ENCODE measurements around the gene CDC42BPB.

CDC42BPB gene

DNA sequence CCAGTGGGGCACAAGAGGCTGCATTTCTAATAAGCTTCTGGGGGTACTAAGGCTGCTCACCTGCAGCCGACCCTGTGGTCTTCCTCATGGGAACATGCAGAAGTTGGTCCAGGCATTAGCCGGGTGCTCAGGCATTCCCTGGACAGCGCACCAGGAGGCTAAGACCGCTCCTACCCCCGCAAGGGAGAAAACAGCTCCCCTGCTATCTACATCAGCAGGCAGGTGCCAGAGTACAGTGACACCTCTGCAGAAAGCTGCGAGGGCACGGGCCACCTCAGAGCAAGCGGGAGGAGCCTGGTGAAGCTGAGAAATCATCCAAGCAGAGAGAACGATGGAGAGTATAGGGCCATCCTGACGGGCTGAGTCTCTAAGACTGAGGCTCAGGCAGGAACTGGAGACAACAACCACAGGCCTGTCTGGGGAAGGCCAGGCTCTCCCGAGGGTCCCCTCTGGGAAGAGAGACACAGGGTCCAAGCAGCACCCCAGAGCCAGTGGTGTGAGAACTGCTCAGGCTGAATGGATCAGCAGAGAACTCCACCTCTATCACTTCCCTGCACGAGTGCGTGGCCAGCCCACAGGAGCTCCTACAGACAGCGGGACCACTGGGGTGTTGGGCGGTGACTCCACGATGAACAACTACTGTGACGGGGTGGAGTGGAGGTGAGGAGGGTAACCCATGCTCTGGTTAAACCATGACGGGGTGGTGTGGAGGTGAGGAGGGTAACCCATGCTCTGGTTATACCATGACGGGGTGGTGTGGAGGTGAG lies 72.8 kb downstream of the CDC42BPB start:
- in situ Hi-C loops (cut with MboI; ENCODE audit: low pct_unique_long_range_greater_than_20kb, low sequenced_read_pairs) = no loop called here
- no peak for DNase-seq

DNA sequence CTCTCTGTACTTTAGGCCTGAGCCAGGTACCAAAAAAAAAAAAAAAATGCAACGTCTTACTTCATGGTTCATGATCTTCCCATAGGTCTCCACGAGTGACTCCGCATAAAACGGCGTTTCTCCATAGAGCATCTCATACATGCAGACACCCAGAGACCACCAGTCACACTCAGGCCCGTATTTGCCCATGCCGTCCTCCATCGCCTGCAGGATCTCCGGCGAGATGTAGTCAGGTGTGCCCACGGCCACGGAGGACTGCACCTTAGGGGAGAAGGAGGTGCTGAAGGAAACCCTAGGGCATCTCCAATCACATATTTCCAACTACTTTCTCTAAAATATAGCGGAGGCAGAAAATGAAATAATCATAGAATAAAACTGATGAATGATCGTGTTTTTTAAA lies 73.9 kb downstream of the CDC42BPB start:
- DNase-seq = no peak
- in situ Hi-C loops (cut with MboI; ENCODE audit: low pct_unique_long_range_greater_than_20kb, low sequenced_read_pairs) = no loop called here

DNA sequence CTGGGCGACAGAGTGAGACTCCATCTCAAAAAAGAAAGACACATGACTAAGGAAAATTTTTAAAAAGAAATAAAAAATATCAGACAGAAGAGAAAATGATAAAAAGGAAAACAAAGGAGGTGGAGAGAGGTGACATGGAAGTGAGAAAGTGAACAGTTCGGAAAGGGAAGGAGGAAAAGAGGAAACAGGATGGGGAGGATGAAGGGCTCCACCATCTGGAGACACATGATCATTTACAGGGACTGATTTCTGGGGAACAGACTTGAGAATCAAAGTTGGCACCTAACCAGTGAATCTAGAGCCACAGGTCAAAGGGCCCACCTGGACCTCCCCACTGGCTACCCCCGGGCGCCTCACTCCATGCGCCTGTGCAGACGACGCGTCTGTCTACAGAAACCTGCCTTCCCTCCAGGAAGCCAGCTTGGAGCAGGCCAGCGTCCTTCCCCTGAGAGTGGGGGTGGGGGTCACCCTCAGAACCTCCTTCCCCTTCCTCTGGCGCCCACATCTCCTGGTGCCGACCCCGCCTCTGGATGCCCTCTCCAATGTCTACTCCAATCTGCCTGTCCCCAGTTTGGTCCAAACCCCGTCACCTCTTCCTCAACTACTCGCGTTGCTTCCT lies 74.4 kb downstream of the CDC42BPB start:
- in situ Hi-C loops (cut with MboI; ENCODE audit: low pct_unique_long_range_greater_than_20kb, low sequenced_read_pairs) = no loop called here
- DNase-seq = peak; percentile 26

DNA sequence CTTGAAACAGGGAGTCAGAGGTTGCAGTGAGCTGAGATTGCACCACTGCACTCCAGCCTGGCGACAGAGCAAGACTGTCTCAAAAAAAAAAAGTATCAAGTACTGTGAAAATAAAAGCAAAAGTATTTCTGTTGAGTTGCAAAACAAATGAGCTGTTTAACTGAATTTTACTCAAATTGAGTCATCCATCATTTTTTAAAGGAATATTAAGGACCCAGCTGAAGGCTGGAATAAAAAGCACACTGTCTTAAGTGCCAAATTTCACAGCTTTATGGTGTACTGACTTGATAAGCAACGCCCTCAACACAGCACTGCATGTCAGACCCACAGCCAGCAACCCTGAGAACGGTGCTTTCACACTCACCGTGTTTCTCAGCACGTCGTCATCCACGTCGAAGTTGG lies 76.9 kb downstream of the CDC42BPB start:
- in situ Hi-C loops (cut with MboI; ENCODE audit: low pct_unique_long_range_greater_than_20kb, low sequenced_read_pairs) = no loop called here
- DNase-seq = no peak

DNA sequence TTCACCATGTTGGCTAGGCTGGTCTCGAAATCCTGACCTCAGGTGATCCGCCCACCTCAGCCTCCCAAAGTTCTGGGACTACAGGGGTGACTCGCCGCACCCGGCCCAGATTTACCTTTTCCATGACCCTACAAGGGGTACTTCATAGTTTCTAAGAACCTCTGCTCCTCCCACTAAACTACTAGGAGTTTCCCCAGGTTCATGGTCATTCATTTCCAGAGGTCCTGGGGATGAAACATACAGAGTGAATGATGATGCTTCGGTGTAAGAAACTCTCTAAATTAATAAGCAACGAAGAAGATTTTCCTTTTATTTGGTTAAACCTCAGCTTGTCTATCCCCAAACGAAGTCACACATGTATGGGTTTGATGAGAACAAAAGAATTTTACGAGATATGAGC lies 77.9 kb downstream of the CDC42BPB start:
- no peak for DNase-seq
- in situ Hi-C loops (cut with MboI; ENCODE audit: low pct_unique_long_range_greater_than_20kb, low sequenced_read_pairs) = no loop called here

DNA sequence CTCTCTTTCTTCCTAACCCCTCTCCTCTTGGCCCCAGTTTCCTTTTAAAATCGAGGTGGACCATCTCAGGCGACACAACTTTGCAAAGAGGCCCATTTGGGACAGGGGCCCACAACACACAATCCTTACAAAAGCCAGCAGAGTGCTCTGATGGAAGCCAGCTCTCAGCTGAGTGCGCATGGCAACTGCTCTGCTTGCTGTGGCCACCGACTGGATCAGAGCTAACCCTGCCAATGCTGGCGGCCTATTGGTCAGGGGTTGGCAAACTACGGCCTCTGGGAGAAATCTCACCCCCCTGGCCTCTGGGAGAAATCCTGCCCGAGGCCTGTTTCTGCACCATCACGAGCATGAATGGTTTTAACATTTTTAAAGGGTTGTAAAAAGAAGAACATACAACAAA lies 79.9 kb downstream of the CDC42BPB start:
- in situ Hi-C loops (cut with MboI; ENCODE audit: low pct_unique_long_range_greater_than_20kb, low sequenced_read_pairs) = no loop called here
- no peak for DNase-seq

DNA sequence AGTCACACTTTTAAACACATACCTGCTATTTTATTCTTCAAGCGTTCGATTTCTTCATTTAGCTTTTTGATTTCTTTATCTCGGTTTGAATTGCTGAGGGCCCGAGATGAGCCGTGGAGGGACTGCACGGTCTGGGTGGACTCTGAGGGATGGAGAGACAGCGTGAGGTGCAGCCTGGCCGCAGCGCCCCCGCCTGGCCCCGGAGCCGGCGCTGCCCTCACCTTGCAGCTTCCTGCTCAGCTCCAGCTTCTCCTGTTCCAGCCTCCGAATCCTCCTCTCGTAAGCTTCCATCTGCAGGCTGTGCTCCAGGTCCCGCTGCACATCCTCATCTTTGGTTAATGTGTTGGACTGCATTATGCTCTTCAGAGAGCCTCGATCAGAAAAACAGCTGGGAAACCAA lies 81.7 kb downstream of the CDC42BPB start:
- in situ Hi-C loops (cut with MboI; ENCODE audit: low pct_unique_long_range_greater_than_20kb, low sequenced_read_pairs) = no loop called here
- DNase-seq = no peak

DNA sequence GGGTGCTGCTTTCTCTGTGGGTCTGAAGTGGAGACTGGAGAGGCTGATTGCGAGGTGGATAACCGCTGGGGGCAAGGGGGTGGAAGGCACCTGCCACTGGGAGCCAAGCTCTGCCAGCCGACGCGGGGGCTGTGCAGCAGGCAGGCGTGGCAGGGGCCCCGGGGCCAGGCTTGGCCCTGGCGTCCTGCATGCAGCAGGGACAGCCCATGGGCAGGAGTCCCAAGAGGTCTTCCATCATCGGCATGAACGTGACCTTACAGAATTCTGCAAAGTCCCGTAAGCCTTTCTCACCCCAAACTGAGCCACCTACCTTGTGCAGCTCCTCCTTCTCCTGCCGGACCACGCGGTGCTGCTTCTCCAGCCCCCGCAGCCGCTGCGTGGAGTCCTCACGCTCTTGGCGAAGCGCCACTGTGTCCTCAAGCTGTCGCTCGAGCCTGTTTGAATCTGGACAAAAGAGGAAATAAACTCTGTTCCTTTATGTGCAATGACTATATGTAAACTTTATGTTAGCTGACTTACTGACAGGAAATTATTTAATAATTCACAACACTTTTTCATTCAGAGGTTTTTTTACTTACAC lies 83.6 kb downstream of the CDC42BPB start:
- DNase-seq = peak; percentile 63
- in situ Hi-C loops (cut with MboI; ENCODE audit: low pct_unique_long_range_greater_than_20kb, low sequenced_read_pairs) = no loop called here

DNA sequence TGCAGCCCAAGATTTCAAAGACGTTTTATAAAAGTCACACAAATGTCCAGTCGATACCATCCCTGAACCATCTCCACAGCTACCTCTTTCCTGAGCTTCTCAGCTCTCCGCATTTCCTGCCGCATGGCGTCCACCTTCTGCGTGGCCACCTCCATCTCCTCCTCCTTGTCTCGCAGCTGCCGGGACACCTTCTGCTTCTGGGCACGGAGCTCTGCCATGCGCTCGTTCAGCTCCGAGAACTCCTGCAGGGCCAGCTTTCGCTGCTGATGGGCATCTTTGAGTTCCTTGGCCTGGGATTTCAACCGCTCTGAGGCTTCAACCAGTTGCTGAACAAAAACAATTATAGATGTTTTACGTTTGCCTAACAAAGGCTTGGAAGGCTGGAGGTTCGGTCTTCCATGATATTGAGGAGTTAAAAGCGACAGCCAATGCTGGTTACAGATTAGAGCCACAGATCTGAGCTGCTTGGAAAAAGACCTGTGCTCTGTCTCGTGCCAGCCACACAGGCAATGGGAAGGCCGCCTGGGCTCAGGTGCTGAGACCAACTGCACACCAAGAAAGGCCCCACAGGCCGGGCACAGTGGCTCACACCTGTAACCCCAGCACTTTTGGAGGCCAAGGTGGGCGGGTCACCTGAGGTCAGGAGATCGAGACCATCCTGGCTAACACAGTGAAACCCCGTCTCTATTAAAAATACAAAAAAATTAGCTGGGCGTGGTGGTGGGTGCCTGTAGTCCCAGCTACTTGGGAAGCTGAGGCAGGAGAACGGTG lies 85.3 kb downstream of the CDC42BPB start:
- in situ Hi-C loops (cut with MboI; ENCODE audit: low pct_unique_long_range_greater_than_20kb, low sequenced_read_pairs) = no loop called here
- no peak for DNase-seq

DNA sequence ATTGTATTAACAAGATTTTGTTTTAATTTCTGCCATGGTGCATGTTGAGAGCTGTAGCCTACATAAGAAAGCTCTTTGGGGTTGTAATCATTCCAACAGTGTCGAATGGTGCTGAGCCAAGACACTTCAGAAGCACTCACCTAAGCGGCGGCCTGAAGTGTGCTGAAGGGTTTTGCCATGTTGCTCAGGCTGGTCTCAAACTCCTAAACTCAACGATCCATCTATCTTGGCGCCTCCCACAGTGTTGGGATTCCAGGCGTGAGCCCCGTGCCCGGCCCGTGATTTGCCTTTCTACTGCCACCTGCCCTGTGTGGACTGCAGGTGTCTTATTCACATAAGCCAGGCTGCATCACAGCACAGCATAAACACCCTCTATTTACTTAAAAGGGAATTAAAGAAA lies 86.0 kb downstream of the CDC42BPB start:
- in situ Hi-C loops (cut with MboI; ENCODE audit: low pct_unique_long_range_greater_than_20kb, low sequenced_read_pairs) = no loop called here
- no peak for DNase-seq

DNA sequence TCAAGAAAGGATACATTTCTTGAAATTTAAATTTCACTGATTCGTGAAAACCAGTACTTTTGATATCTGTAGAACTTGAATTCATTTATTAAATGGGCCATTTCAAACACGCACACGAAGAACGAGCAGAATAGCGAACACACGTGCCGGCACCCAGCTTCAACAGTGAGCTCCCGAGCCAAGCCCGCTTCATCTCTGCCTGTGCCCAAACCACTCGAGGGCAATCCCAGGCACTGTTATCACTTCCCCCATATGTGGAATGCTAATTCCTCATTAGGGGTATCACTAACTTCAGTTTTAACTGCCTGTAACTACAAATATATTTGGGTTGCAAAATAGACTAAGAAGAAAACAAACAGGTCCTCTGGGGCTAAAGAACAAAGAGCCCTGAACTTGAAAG lies 86.9 kb downstream of the CDC42BPB start:
- no peak for DNase-seq
- in situ Hi-C loops (cut with MboI; ENCODE audit: low pct_unique_long_range_greater_than_20kb, low sequenced_read_pairs) = no loop called here

DNA sequence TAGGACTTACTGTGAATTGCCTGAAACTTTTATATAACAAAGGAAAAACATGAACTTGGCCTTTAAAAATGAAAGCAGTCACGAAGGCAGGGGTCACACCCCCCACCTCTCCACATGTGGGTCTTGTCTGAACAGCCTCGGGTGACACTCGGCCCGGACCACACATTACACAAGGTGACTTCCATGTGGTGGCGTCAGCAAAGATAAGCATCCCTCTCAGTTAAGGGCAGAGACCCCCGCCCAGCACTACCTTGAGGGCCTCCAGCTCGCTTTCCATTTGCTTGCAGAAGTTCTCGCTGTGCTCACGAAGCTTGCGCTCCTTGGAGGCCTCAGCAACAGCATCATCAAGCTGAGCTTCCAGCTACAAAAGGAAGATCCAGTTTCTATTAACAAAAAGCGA lies 87.4 kb downstream of the CDC42BPB start:
- in situ Hi-C loops (cut with MboI; ENCODE audit: low pct_unique_long_range_greater_than_20kb, low sequenced_read_pairs) = no loop called here
- no peak for DNase-seq

DNA sequence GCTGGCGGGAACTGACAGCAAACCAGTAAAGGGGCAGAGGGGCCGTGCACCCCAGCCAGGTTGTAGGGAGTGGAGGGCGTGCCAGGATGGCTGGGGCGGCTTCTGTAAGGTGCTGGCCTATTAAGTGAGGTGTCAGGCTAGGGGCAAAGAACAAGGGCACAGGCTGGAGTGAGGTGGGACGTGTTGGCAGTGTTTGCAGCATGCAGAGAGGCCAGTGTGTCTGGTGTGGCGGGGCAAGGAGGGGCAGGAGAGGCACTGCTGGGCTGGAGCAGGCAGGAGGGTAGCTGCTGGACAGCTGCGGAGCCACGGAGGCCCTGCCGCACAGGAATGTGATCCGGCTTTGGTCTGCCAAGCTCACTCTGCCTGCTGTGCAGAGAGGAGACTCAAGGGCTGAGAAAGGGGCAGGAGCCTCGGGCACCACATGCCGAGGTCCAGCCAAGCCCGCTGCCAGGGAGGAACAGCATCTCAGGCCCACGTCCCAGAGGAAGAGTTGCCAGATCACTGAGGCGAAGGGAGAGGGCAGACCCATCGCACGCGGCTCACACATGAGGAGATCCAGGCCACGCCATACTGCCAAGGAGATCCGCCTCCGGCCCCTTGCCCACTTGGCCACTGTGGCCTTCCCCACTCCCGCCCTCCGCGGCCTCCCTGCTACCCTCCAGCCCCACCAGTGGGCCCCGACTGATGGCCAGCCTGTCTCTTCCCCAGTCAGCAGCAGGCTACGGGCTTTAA lies 88.1 kb downstream of the CDC42BPB start:
- no peak for DNase-seq
- in situ Hi-C loops (cut with MboI; ENCODE audit: low pct_unique_long_range_greater_than_20kb, low sequenced_read_pairs) = no loop called here

DNA sequence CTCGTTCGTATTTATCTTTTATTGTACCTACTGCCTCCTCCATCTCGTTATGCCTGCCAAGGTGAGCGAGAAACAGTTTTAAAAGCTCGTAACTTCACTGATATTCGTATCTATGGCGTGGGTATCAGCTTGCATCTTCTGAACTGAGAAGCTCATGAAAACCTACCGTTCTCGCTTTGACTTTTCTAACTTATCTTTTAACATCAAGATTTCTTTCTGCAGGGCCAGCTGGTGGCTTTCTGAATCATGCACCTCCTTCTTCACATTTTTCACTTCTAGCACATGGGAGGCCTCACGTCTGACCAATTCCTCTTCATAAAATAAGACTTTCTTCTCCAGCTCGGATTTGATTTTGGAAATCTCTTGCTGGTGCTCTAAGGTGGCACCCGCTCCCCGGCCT lies 89.0 kb downstream of the CDC42BPB start:
- DNase-seq = no peak
- in situ Hi-C loops (cut with MboI; ENCODE audit: low pct_unique_long_range_greater_than_20kb, low sequenced_read_pairs) = no loop called here

DNA sequence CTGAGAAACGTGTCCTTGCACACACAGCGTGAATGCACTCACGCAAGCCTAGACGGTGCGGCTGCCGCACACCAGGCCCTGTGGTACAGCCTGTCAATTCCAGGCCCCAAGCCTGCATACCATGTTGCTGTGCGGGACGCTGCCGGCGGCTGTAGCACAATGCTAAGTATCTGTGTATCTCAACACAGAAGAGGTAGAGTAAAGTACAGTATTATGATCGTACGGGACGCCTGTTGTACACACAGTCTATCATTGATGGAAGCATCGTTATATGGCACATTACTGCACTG lies 89.9 kb downstream of the CDC42BPB start:
- in situ Hi-C loops (cut with MboI; ENCODE audit: low pct_unique_long_range_greater_than_20kb, low sequenced_read_pairs) = no loop called here
- DNase-seq = no peak

DNA sequence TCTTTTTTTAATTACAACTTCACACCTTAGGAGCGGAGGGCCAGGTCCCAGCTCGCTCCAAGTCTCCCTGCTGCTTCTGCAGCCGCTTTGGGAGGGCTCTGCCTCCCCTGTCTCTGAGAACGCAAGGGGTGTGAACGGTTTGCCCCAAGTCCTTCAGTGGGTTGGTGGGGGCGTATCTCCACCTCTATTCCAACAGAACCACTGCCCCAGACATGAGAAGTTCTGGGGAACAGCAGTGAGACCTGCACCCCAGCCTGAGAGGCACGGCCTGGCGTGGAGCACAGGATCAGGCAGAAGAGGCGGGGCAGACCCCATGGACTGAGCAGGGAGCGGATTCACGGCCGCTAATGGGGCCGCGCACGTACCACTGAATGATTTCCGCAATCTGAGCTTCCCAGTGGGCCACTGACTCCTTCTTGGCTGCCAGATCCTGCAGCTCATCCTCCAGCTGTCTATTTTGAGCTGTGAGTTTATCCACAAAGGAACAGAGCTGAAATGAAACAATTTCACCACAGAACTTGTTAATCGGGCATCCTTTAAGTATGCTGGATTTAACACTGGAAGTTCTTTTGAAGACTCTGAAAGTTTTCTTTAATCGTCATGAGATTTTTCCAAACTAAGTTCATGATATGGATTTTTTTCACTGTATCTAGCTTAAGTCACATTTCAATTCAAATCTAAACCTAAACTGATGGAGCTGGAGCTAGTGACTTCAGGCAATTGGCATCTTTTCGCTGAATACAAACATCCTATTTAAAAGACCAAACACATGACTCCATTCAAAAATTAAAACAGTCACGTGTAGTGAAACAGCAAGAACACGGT lies 90.5 kb downstream of the CDC42BPB start:
- in situ Hi-C loops (cut with MboI; ENCODE audit: low pct_unique_long_range_greater_than_20kb, low sequenced_read_pairs) = no loop called here
- DNase-seq = no peak

DNA sequence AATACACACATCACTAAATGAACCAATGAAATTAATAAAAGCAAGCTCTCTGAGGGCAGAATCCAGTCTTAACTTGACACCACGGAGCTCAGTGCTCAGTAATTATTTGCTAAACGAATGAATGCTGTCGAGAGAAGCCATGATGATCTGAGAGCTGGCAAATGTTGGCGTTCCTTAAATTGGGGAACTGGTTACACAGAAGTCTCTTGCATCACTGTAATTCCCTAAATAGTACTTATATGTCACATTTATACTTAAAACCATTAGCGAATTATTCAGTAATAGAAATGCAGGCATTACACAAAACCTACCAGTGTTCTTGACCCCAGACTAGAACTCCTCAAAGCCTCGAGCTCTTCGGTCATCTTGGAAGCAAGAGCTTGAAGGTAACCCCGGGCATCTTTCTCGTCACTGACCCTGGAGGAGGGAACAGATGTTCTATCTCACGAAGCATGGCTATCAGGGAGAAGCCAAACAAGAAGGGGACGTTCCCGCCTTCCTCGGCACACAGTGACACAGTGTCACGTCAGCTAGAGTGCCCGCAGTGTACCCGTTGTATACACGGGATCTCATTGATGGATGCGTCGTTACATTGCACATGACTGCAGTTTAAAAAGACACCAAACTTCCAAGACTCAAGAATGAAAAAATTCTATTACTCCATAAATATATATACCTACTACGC lies 91.2 kb downstream of the CDC42BPB start:
- in situ Hi-C loops (cut with MboI; ENCODE audit: low pct_unique_long_range_greater_than_20kb, low sequenced_read_pairs) = no loop called here
- no peak for DNase-seq

DNA sequence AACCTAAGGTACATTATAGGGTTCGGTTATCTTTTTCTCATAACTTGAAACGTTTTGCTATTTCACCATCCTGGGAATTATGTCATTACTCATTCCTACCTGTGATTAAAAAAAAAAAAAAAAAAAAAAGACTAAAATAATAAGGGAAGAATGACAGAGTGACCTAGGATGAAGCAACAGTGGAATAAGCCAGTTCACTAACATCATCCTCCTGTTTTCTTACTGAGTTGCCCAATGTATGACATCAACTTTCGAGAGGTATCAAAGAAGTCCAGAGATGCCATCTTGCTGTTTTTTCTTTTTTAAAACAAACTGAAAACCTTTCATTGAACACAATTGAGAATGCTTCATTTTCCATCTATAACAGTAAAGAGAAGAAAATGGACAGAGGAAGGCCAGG lies 92.1 kb downstream of the CDC42BPB start:
- DNase-seq = no peak
- in situ Hi-C loops (cut with MboI; ENCODE audit: low pct_unique_long_range_greater_than_20kb, low sequenced_read_pairs) = no loop called here

Measured in KBM-7 (cell line).